ENCODE measurements around the gene RTP2. TPM values are rescaled to one million over a fixed set of nuclear protein-coding genes. Genes with fewer than 3 reads are reported as not detected.

RTP2 gene
- not detected in 2 replicates for total RNA-seq (2014; rRNA removed; shearing (Covaris generic))
- not detected in 2 replicates for polyA plus RNA-seq (2016; fragmentation: Nextera tagmentation; extraction: Ambion mirVana)
- long read RNA-seq: 0 reads

DNA sequence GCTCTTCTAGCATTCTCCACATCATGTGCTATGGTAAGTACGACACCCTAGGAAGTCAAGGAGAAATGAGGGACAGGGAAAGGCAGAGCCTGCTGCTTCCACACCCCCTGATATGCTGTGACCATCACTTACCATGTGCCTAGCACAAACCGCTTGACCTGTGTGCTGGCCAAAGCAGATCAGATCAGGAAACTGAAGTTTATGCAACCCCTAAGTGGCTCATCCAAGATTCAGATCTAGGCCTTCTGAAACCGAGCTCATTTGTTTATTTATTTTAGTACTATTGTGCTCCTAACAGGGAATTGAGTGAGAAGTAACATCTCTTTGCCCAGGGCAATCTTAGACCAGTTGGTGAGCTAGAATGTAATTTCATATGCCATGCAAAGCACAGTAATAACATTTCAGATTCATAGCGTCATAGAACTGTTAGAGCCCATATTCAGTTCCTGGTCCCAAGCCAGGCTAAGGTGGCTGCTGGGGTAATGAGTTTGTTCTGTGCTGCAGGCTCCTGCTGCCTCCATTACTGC, at the start of gene RTP2:
Gene RTP2 (minus strand): TSS at position 51 of the 527 bp plus-strand sequence. CDS start 429 bp downstream, outside the sequence.
- TF ChIP-seq CTCF (conservative IDR thresholded peaks at IDR 0.05; ENCODE audit: low read depth in 2 of 2) (no peak), ZNF114 (CRISPR knock-in tag; IDR thresholded peaks at IDR 0.05) (no peak), STAT1 (IDR thresholded peaks at IDR 0.05; ENCODE audit: unreplicated experiment) (no peak), ZNF462 (CRISPR knock-in tag; IDR thresholded peaks at IDR 0.05) (no peak), ZNF331 (CRISPR knock-in tag; IDR thresholded peaks at IDR 0.05; ENCODE audit: low read depth) (no peak), CREB1 (CRISPR knock-in tag; IDR thresholded peaks at IDR 0.05; ENCODE audit: low read depth) (no peak)
- TF ChIP-seq, protein P1, sequence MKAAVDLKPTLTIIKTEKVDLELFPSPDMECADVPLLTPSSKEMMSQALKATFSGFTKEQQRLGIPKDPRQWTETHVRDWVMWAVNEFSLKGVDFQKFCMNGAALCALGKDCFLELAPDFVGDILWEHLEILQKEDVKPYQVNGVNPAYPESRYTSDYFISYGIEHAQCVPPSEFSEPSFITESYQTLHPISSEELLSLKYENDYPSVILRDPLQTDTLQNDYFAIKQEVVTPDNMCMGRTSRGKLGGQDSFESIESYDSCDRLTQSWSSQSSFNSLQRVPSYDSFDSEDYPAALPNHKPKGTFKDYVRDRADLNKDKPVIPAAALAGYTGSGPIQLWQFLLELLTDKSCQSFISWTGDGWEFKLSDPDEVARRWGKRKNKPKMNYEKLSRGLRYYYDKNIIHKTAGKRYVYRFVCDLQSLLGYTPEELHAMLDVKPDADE (IDR thresholded peaks at IDR 0.05): no peak
- Histone ChIP-seq H3K4me1 (ENCODE audit: insufficient read depth) (no peaks in the 10 kb centered on the region), H3K4me2 (no peak within 1 kb of the TSS), H3K27me3 (ENCODE audit: insufficient read depth) (no peaks in the 10 kb centered on the region), H4K20me1 (replicated peaks; ENCODE audit: insufficient read depth) (no peaks in the 10 kb centered on the region), H3K36me3 (ENCODE audit: insufficient read depth) (no peaks in the 10 kb centered on the region), H3K9me2 (ENCODE audit: insufficient read depth) (no peaks in the 10 kb centered on the region), H3K27ac (ENCODE audit: low read depth) (no peak within 1 kb of the TSS), H3F3A (replicated peaks; ENCODE audit: low read depth) (no peaks in the 10 kb centered on the region), H3K4me3 (no peak within 1 kb of the TSS), H2AFZ (peak within 1 kb of the TSS; percentile 32; the same call in 1 of the 2 replicates), H3K79me2 (replicated peaks; ENCODE audit: insufficient read depth) (no peaks in the 10 kb centered on the region)
- Mint-ChIP-seq H3K4me3 (no peak within 1 kb of the TSS), H3K9me3 (no peaks in the 10 kb centered on the region), H3K27ac (no peak within 1 kb of the TSS), H3K4me1 (peaks cover 2% of the 10 kb centered on the region; the same call in 1 of the 3 replicates), H3K36me3 (ENCODE audit: low read depth) (no peaks in the 10 kb centered on the region), H3K27me3 (ENCODE audit: insufficient read depth, low read depth, poor library complexity) (no peaks in the 10 kb centered on the region)
- no peak for DNase-seq (ENCODE audit: low spot score)
- ATAC-seq: no peak

Measured in GM23338 (cell line).